SJSA1 (cell line): ENCODE results near the gene BAIAP2L1. TPM values are rescaled to one million over a fixed set of nuclear protein-coding genes. Genes with fewer than 3 reads are reported as not detected.

ENCODE experiments used
- DNase-seq, 2 experiments: peaks; one replicate each; pipeline ENCODE4 v3.0.0-alpha.2; 2015 to 2020; ENCODE audit warnings: low spot score in 2 of 2, low read depth in 1 of 2
- H3K27ac ChIP-seq: fragments of 250-450 bp; sonication (Bioruptor Pico); 2 replicates; pipeline ENCODE4 v1.5.1; 2020; ENCODE audit warnings: mild to moderate bottlenecking, moderate library complexity
- H3K27me3 ChIP-seq: fragments of 250-450 bp; sonication (Bioruptor Pico); replicated peaks from 2 replicates; pipeline ENCODE4 v1.5.1; 2020; ENCODE audit warnings: mild to moderate bottlenecking, moderate library complexity
- H3K36me3 ChIP-seq: fragments of 250-450 bp; sonication (Bioruptor Pico); 2 replicates; pipeline ENCODE4 v1.5.1; 2020; ENCODE audit warnings: mild to moderate bottlenecking
- H3K4me1 ChIP-seq: fragments of 250-450 bp; sonication (Bioruptor Pico); replicated peaks from 2 replicates; pipeline ENCODE4 v1.6.1; 2021; ENCODE audit warnings: mild to moderate bottlenecking
- H3K4me3 ChIP-seq: fragments of 250-450 bp; sonication (Bioruptor Pico); 2 replicates; pipeline ENCODE4 v1.5.1; 2020; ENCODE audit warnings: mild to moderate bottlenecking
- H3K9me3 ChIP-seq: fragments of 250-450 bp; sonication (Bioruptor Pico); replicated peaks from 2 replicates; pipeline ENCODE4 v1.5.1; 2020; ENCODE audit warnings: mild to moderate bottlenecking
- total RNA-seq: library from RNA; depleted of rRNA; stranded (reverse); fragments of >200 nt; shearing (Covaris generic); gene quantifications from 2 replicates; pipeline ENCODE4 v1.2.3, GENCODE V29; 2014

BAIAP2L1 gene
- total RNA-seq, 1 experiment from 2014 or later = 15.9 TPM

- no peaks in the 10 kb centered on the region for H3K9me3 ChIP-seq
- H3K36me3 ChIP-seq = no peaks in the 10 kb centered on the region; the same call in 1 of the 2 replicates
- DNase-seq = no peak
- H3K4me3 ChIP-seq = no peak overlapping the region
- H3K27ac ChIP-seq = no peak overlapping the region
- H3K4me1 ChIP-seq = peaks cover 15% of the 10 kb centered on the region
- H3K27me3 ChIP-seq = no peaks in the 10 kb centered on the region
These were observed 134.1 kb downstream of the BAIAP2L1 start for GRCh38 chr7:98266840-98267239.

GRCh38 chr7:98265841-98266271 lies 135.0 kb downstream of the BAIAP2L1 start:
- DNase-seq = peak in 1 of 2 experiments; percentile 73
- Histone ChIP-seq H3K36me3 (peaks cover 2% of the 10 kb centered on the region), H3K9me3 (no peaks in the 10 kb centered on the region), H3K4me1 (peaks cover 15% of the 10 kb centered on the region), H3K27ac (peak overlapping the region; percentile 47), H3K4me3 (no peak overlapping the region), H3K27me3 (no peaks in the 10 kb centered on the region)

- no peaks in the 10 kb centered on the region for H3K27me3 ChIP-seq
- peaks cover 23% of the 10 kb centered on the region for H3K36me3 ChIP-seq
- DNase-seq = no peak
- H3K4me1 ChIP-seq = peaks cover 7% of the 10 kb centered on the region
- no peaks in the 10 kb centered on the region for H3K9me3 ChIP-seq
- no peak overlapping the region for H3K27ac ChIP-seq
- H3K4me3 ChIP-seq = no peak overlapping the region
These were observed 143.2 kb downstream of the BAIAP2L1 start for GRCh38 chr7:98257701-98258100.

GRCh38 chr7:98256431-98256830 lies 144.5 kb downstream of the BAIAP2L1 start:
- peaks cover 33% of the 10 kb centered on the region for H3K36me3 ChIP-seq
- no peaks in the 10 kb centered on the region for H3K27me3 ChIP-seq
- H3K4me1 ChIP-seq = peaks cover 13% of the 10 kb centered on the region
- no peak for DNase-seq
- H3K9me3 ChIP-seq = no peaks in the 10 kb centered on the region
- no peak overlapping the region for H3K4me3 ChIP-seq
- no peak overlapping the region for H3K27ac ChIP-seq

- no peak for DNase-seq
These were observed 145.8 kb downstream of the BAIAP2L1 start for GRCh38 chr7:98254951-98255610.

GRCh38 chr7:98254516-98254915 lies 146.4 kb downstream of the BAIAP2L1 start:
- Histone ChIP-seq H3K27me3 (no peaks in the 10 kb centered on the region), H3K4me1 (peaks cover 17% of the 10 kb centered on the region), H3K36me3 (peaks cover 32% of the 10 kb centered on the region), H3K4me3 (no peak overlapping the region), H3K9me3 (no peaks in the 10 kb centered on the region), H3K27ac (no peak overlapping the region)
- no peak for DNase-seq

More at GRCh38 chr7:98254951-98255610, 145.8 kb downstream of the BAIAP2L1 start:
- Histone ChIP-seq H3K27me3 (no peaks in the 10 kb centered on the region), H3K27ac (no peak overlapping the region), H3K9me3 (no peaks in the 10 kb centered on the region), H3K36me3 (peaks cover 32% of the 10 kb centered on the region), H3K4me1 (peaks cover 17% of the 10 kb centered on the region), H3K4me3 (no peak overlapping the region)

GRCh38 chr7:98252425-98253054 lies 148.3 kb downstream of the BAIAP2L1 start:
- Histone ChIP-seq H3K27me3 (no peaks in the 10 kb centered on the region), H3K9me3 (no peaks in the 10 kb centered on the region), H3K27ac (peak overlapping the region; percentile 30), H3K4me3 (peak overlapping the region; percentile 84), H3K36me3 (peaks cover 29% of the 10 kb centered on the region), H3K4me1 (peaks cover 17% of the 10 kb centered on the region)
- no peak for DNase-seq

- peak within 1 kb of the TSS; percentile 84 for H3K4me3 ChIP-seq
- H3K36me3 ChIP-seq = peaks cover 25% of the 10 kb centered on the region
- peak; percentile 80 to 91 for DNase-seq
- peaks cover 17% of the 10 kb centered on the region for H3K4me1 ChIP-seq
- no peaks in the 10 kb centered on the region for H3K9me3 ChIP-seq
- no peaks in the 10 kb centered on the region for H3K27me3 ChIP-seq
- H3K27ac ChIP-seq = peak within 1 kb of the TSS; percentile 30
These were observed 149.1 kb downstream of the BAIAP2L1 start, which contains the start of gene TECPR1 for GRCh38 chr7:98251601-98252424. TSS of gene TECPR1 (minus strand) at chr7:98252232. CDS start at chr7:98246146, 6,086 bp downstream.

GRCh38 chr7:98251231-98251600 lies 149.7 kb downstream of the BAIAP2L1 start:
- Histone ChIP-seq H3K27ac (no peak overlapping the region), H3K27me3 (no peaks in the 10 kb centered on the region), H3K4me3 (peak overlapping the region; percentile 84), H3K9me3 (no peaks in the 10 kb centered on the region), H3K4me1 (peaks cover 17% of the 10 kb centered on the region), H3K36me3 (peaks cover 20% of the 10 kb centered on the region)
- DNase-seq = no peak

- Histone ChIP-seq H3K9me3 (no peaks in the 10 kb centered on the region), H3K4me1 (peaks cover 17% of the 10 kb centered on the region), H3K36me3 (peaks cover 17% of the 10 kb centered on the region), H3K27me3 (no peaks in the 10 kb centered on the region), H3K4me3 (no peak overlapping the region), H3K27ac (no peak overlapping the region)
- DNase-seq = no peak
These were observed 150.1 kb downstream of the BAIAP2L1 start for GRCh38 chr7:98250789-98251188.

- Histone ChIP-seq H3K36me3 (peaks cover 13% of the 10 kb centered on the region), H3K4me3 (no peak overlapping the region), H3K9me3 (no peaks in the 10 kb centered on the region), H3K4me1 (peaks cover 17% of the 10 kb centered on the region), H3K27me3 (no peaks in the 10 kb centered on the region), H3K27ac (no peak overlapping the region)
- no peak for DNase-seq
These were observed 151.8 kb downstream of the BAIAP2L1 start for GRCh38 chr7:98249106-98249505.

- peaks cover 15% of the 10 kb centered on the region for H3K4me1 ChIP-seq
- H3K27ac ChIP-seq = no peak overlapping the region
- no peak overlapping the region for H3K4me3 ChIP-seq
- peaks cover 13% of the 10 kb centered on the region for H3K36me3 ChIP-seq
- no peak for DNase-seq
- H3K9me3 ChIP-seq = no peaks in the 10 kb centered on the region
- no peaks in the 10 kb centered on the region for H3K27me3 ChIP-seq
These were observed 152.7 kb downstream of the BAIAP2L1 start for GRCh38 chr7:98248156-98248555.

- H3K36me3 ChIP-seq = peaks cover 20% of the 10 kb centered on the region
- no peak for DNase-seq
- no peak overlapping the region for H3K4me3 ChIP-seq
These were observed 156.0 kb downstream of the BAIAP2L1 start for GRCh38 chr7:98244871-98245270.

More at GRCh38 chr7:98244871-98245270, 156.0 kb downstream of the BAIAP2L1 start:
- H3K9me3 ChIP-seq = no peaks in the 10 kb centered on the region; the same call in 1 of the 2 replicates
- H3K27ac ChIP-seq = no peak overlapping the region
- H3K4me1 ChIP-seq = no peaks in the 10 kb centered on the region; the same call in 1 of the 2 replicates
- H3K27me3 ChIP-seq = no peaks in the 10 kb centered on the region
